BLaER1 treated with 17β-estradiol and CSF1 and Interleukin-3, amounts not matched to agents 10 nM and 100 nM (cell line): ENCODE measurements around the gene TUBA4A.

ENCODE experiments used
- H3K27ac ChIP-seq, 11 experiments: shearing (Covaris generic); formaldehyde crosslinking; 2 replicates each; pipeline ENCODE4 v1.8.1; 2022
- H3K27me3 ChIP-seq, 11 experiments: shearing (Covaris generic); formaldehyde crosslinking; 2 replicates each; pipeline ENCODE4 v1.8.1; 2022
- H3K36me3 ChIP-seq, 11 experiments: shearing (Covaris generic); formaldehyde crosslinking; 2 replicates each; pipeline ENCODE4 v1.8.1; 2022
- H3K4me1 ChIP-seq, 10 experiments: shearing (Covaris generic); formaldehyde crosslinking; 2 replicates each; pipeline ENCODE4 v1.8.1; 2022
- H3K4me2 ChIP-seq, 11 experiments: shearing (Covaris generic); formaldehyde crosslinking; 2 replicates each; pipeline ENCODE4 v1.8.1; 2022
- H3K4me3 ChIP-seq, 10 experiments: shearing (Covaris generic); formaldehyde crosslinking; 2 replicates each; pipeline ENCODE4 v1.8.1; 2022
- H3K9ac ChIP-seq, 11 experiments: shearing (Covaris generic); formaldehyde crosslinking; 2 replicates each; pipeline ENCODE4 v1.8.1; 2022
- H3K9me3 ChIP-seq, 11 experiments: shearing (Covaris generic); formaldehyde crosslinking; replicated peaks in 1 of 11; 2 replicates each; pipeline ENCODE4 v1.8.1; 2022
- H4K20me1 ChIP-seq, 11 experiments: shearing (Covaris generic); formaldehyde crosslinking; 2 replicates each; pipeline ENCODE4 v1.8.1; 2022
- Cebpa-rat ChIP-seq, 11 experiments: shearing (Covaris generic); IDR thresholded peaks; 2 replicates each; pipeline ENCODE4 v1.8.1; 2022

TUBA4A gene

DNA sequence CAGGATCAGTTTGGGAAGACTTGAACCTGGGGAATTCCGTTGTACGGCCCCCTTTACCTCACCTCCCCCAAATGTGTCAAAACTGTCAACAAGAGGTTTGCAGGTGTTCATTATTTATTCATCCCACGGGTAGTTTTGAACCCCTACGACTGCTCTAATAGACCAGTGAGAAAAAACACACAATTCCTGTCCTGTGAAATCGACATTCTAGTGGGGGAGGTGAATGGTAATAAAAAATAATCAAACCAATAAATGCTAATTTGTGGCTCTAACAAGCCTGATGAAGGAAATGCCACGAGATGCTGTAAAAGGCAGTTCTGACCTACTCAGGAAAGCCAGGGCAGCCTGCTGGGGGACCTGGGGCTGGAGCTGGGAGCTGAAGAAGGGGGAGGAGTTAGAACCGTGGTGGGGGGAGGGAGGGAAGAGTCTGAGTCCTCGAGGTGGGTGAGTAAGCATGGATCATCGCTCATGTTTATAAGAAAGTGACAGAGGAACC lies 25.0 kb upstream of the TUBA4A start:
- no peaks in the 10 kb centered on the region for H3K27me3 ChIP-seq
- H3K9me3 ChIP-seq: no peaks in the 10 kb centered on the region
- H3K27ac ChIP-seq: peak overlapping the region; percentile 39 to 97 (median 81); a peak in 21 of 22 replicates
- H3K36me3 ChIP-seq: peaks cover 0 to 32% (median 0%) of the 10 kb centered on the region in 11 experiments; a peak in 5 of 22 replicates
- peak overlapping the region; percentile 52 to 96 (median 81); a peak in 20 of 22 replicates for H3K9ac ChIP-seq
- H3K4me1 ChIP-seq: peaks cover 45 to 61% (median 59%) of the 10 kb centered on the region in 10 experiments
- H4K20me1 ChIP-seq: peaks cover 9 to 33% (median 17%) of the 10 kb centered on the region in 11 experiments; a peak in 16 of 22 replicates
- peak overlapping the region; percentile 25 to 76 (median 60); a peak in 18 of 20 replicates for H3K4me3 ChIP-seq
- peak overlapping the region; percentile 77 to 98 (median 93) for H3K4me2 ChIP-seq
- no peak for TF ChIP-seq Cebpa-rat (IDR thresholded peaks at IDR 0.05)

- Histone ChIP-seq H3K9me3 (no peaks in the 10 kb centered on the region), H3K9ac (peak overlapping the region; percentile 52 to 96 (median 81); a peak in 20 of 22 replicates), H3K27ac (peak overlapping the region; percentile 39 to 97 (median 81); a peak in 19 of 22 replicates), H3K27me3 (no peaks in the 10 kb centered on the region), H3K4me3 (peak overlapping the region in 8 of 10 experiments; percentile 25 to 76 (median 63); a peak in 9 of 20 replicates), H4K20me1 (peaks cover 3 to 28% (median 13%) of the 10 kb centered on the region in 11 experiments; a peak in 15 of 22 replicates), H3K4me1 (peaks cover 44 to 54% (median 52%) of the 10 kb centered on the region in 10 experiments), H3K4me2 (peak overlapping the region; percentile 77 to 98 (median 93)), H3K36me3 (peaks cover 0 to 25% (median 0%) of the 10 kb centered on the region in 11 experiments; a peak in 4 of 22 replicates)
- TF ChIP-seq Cebpa-rat (IDR thresholded peaks at IDR 0.05): no peak
Observed at GRCh38 chr2:219277703-219278654, 24.3 kb upstream of the TUBA4A start.

- no peak overlapping the region for H3K4me2 ChIP-seq
- H3K9me3 ChIP-seq: no peaks in the 10 kb centered on the region
- no peak overlapping the region for H3K4me3 ChIP-seq
- peaks cover 11 to 18% (median 17%) of the 10 kb centered on the region in 10 experiments for H3K4me1 ChIP-seq
- no peak overlapping the region for H3K9ac ChIP-seq
- H3K27me3 ChIP-seq: no peaks in the 10 kb centered on the region
- no peaks in the 10 kb centered on the region for H3K36me3 ChIP-seq
- H4K20me1 ChIP-seq: no peaks in the 10 kb centered on the region; a peak in 2 of 22 replicates
- no peak for TF ChIP-seq Cebpa-rat (IDR thresholded peaks at IDR 0.05)
- no peak overlapping the region for H3K27ac ChIP-seq
Observed at GRCh38 chr2:219274361-219274921, 20.7 kb upstream of the TUBA4A start.

GRCh38 chr2:219273937-219274336 lies 20.2 kb upstream of the TUBA4A start:
- Histone ChIP-seq H3K9me3 (no peaks in the 10 kb centered on the region), H3K4me3 (no peak overlapping the region), H3K4me2 (no peak overlapping the region), H3K27me3 (no peaks in the 10 kb centered on the region), H3K27ac (no peak overlapping the region), H3K4me1 (peaks cover 11 to 17% (median 16%) of the 10 kb centered on the region in 10 experiments), H3K9ac (no peak overlapping the region), H4K20me1 (no peaks in the 10 kb centered on the region; a peak in 2 of 22 replicates), H3K36me3 (no peaks in the 10 kb centered on the region)
- no peak for TF ChIP-seq Cebpa-rat (IDR thresholded peaks at IDR 0.05)

GRCh38 chr2:219272995-219273394 lies 19.3 kb upstream of the TUBA4A start:
- no peaks in the 10 kb centered on the region for H3K27me3 ChIP-seq
- H3K4me3 ChIP-seq: no peak overlapping the region
- no peaks in the 10 kb centered on the region for H3K9me3 ChIP-seq
- H4K20me1 ChIP-seq: no peaks in the 10 kb centered on the region; a peak in 2 of 22 replicates
- H3K27ac ChIP-seq: no peak overlapping the region
- no peak for TF ChIP-seq Cebpa-rat (IDR thresholded peaks at IDR 0.05)
- no peaks in the 10 kb centered on the region for H3K36me3 ChIP-seq
- H3K4me2 ChIP-seq: no peak overlapping the region
- H3K4me1 ChIP-seq: peaks cover 3 to 8% (median 7%) of the 10 kb centered on the region in 10 experiments
- no peak overlapping the region for H3K9ac ChIP-seq

DNA sequence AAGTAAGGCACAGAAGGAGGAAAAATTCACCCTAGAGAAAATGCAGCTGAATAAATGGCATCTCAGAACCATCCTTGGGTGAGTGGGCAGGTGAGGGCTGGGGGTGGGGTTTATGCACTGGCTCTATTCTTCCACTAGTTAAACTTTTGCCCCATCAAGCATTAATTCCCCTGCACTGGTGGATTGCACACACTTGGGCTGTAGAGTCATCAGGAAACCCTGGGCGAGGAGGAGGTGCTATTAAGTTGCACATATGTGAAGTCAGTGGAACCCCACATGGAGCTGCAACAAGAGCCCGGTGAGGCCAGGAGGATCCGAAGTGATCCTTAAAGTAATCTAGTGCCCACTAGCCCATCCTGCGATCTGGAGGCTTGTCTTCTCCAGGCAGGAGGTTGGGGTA lies 18.6 kb upstream of the TUBA4A start:
- peaks cover 0 to 2% (median under 1%) of the 10 kb centered on the region in 10 experiments; a peak in 8 of 20 replicates for H3K4me1 ChIP-seq
- H3K27me3 ChIP-seq: no peaks in the 10 kb centered on the region
- H4K20me1 ChIP-seq: no peaks in the 10 kb centered on the region; a peak in 2 of 22 replicates
- H3K27ac ChIP-seq: no peak overlapping the region
- no peak overlapping the region for H3K9ac ChIP-seq
- no peak overlapping the region for H3K4me3 ChIP-seq
- TF ChIP-seq Cebpa-rat (IDR thresholded peaks at IDR 0.05): no peak
- no peaks in the 10 kb centered on the region for H3K36me3 ChIP-seq
- no peaks in the 10 kb centered on the region for H3K9me3 ChIP-seq
- no peak overlapping the region for H3K4me2 ChIP-seq

- no peak for TF ChIP-seq Cebpa-rat (IDR thresholded peaks at IDR 0.05)
- H3K36me3 ChIP-seq: no peaks in the 10 kb centered on the region
- H3K27me3 ChIP-seq: no peaks in the 10 kb centered on the region
- no peak overlapping the region for H3K4me2 ChIP-seq
- no peak overlapping the region for H3K27ac ChIP-seq
- H3K9ac ChIP-seq: no peak overlapping the region
- H4K20me1 ChIP-seq: no peaks in the 10 kb centered on the region; a peak in 2 of 22 replicates
- H3K4me3 ChIP-seq: no peak overlapping the region
- peaks cover 0 to 8% (median 0%) of the 10 kb centered on the region in 10 experiments; a peak in 4 of 20 replicates for H3K4me1 ChIP-seq
- H3K9me3 ChIP-seq: no peaks in the 10 kb centered on the region
Observed at GRCh38 chr2:219271021-219271420, 17.3 kb upstream of the TUBA4A start.

GRCh38 chr2:219270055-219270372 lies 16.3 kb upstream of the TUBA4A start:
- no peaks in the 10 kb centered on the region for H3K9me3 ChIP-seq
- TF ChIP-seq Cebpa-rat (IDR thresholded peaks at IDR 0.05): no peak
- no peak overlapping the region for H3K9ac ChIP-seq
- H3K4me3 ChIP-seq: no peak overlapping the region
- H4K20me1 ChIP-seq: no peaks in the 10 kb centered on the region; a peak in 2 of 22 replicates
- H3K36me3 ChIP-seq: no peaks in the 10 kb centered on the region
- peaks cover 0 to 8% (median 0%) of the 10 kb centered on the region in 10 experiments; a peak in 4 of 20 replicates for H3K4me1 ChIP-seq
- H3K27me3 ChIP-seq: no peaks in the 10 kb centered on the region
- no peak overlapping the region for H3K27ac ChIP-seq
- H3K4me2 ChIP-seq: no peak overlapping the region
